ENCODE data around the gene FLT3LG.

The FLT3LG gene

DNA sequence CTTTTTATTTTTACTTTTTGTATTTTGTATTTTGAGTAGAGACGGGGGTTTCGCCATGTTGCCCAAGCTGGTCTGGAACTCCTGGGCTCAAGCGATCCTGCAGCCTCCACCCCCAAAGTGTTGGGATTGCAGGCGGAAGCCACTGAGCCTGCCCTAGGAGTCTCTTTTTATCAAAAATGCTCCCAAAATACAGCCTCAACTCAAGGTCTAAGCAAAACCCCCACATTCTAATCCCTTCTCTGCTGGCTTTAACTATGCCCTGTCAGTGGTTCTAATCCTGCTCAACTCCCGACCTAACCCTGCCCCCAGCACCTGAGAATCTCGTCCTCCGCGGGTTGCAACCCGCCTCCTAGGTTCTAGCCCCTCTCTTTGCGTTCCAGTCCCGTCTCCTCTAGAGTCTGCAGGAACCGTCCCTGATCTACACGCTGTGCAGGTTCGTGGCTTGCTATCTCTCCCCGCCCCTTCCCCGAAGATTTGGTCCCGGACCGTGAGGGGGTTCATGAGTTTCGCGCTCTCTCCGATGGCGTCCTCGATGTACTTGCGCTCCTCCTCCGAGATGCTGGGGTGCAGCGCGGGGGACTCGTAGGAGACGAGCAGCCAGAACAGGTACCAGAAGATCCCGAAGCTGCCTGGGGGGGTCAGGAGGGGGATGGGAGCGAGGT, 40.6 kb upstream of the FLT3LG start:
- DNase-seq (ENCODE audit: extremely low spot score): no peak
- TF ChIP-seq, protein P1, sequence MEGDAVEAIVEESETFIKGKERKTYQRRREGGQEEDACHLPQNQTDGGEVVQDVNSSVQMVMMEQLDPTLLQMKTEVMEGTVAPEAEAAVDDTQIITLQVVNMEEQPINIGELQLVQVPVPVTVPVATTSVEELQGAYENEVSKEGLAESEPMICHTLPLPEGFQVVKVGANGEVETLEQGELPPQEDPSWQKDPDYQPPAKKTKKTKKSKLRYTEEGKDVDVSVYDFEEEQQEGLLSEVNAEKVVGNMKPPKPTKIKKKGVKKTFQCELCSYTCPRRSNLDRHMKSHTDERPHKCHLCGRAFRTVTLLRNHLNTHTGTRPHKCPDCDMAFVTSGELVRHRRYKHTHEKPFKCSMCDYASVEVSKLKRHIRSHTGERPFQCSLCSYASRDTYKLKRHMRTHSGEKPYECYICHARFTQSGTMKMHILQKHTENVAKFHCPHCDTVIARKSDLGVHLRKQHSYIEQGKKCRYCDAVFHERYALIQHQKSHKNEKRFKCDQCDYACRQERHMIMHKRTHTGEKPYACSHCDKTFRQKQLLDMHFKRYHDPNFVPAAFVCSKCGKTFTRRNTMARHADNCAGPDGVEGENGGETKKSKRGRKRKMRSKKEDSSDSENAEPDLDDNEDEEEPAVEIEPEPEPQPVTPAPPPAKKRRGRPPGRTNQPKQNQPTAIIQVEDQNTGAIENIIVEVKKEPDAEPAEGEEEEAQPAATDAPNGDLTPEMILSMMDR (IDR thresholded peaks at IDR 0.05; ENCODE audit: control extremely low read depth, extremely low read depth, low read depth, missing control alignments): no peak
- ChIA-PET CTCF (interaction anchor here (0.7 kb wide), 1 partner anchor 40 kb away, joined by 3 read pairs; no protein-coding TSS in a partner anchor), POLR2A (no interaction called here)

DNA sequence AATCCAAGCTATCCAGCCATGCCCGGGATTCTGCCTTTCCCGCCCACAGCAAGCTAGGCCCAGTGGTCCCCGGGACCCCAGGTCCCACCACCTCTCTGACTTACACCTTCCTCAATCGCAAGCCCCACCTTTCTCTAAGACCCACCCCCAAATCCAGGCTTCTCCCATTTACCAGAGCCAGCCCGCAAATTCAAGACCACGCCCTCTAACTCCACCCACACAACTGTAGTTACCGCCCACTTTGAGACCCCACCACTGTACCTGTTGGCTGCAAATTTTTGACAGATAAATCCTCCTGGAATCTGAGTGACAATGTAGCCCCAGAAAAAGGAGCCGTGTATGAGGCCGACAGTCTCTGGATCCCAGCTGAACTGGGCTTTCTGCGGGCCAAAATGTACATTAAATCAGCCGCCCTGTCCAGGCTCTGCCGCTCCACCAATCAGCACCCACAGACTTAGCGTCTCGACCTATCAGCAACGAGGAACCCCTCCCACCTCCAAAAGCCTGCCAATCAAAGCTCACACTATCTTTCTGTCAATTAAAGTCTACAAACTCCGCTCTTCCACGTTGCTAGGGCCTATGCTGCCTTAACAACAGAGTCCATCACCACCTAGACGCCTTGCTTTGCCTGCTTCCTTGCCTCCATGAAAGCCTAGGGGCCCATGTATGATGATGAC, 39.0 kb upstream of the FLT3LG start:
- CTCF ChIA-PET: interaction anchor here (1.2 to 2.4 kb wide), 3 partner anchors 41 to 107 kb away, joined by 3 to 14 read pairs (median 4); no protein-coding TSS in a partner anchor
- POLR2A ChIA-PET: no interaction called here
- no peak for DNase-seq (ENCODE audit: extremely low spot score)

DNA sequence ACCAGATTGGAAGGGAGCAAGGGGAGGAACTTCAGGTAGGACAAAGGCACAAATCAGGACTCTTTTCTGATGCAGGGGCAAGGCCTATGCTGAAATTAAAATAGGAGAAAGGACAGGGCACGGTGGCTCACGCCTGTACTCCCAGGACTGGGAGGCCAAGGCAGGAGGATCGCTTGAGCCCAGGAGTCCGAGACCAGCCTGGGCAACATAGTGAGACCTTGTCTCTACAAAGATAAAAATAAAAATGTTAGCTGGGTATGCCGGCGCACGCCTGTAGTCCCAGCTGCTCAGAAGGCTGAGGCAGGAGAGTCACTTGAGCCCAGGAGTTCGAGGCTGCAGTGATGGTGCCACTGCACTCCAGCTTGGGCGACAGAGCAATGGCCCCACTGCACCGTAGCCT, 38.3 kb upstream of the FLT3LG start:
- TF ChIP-seq, protein P1 (IDR thresholded peaks at IDR 0.05; ENCODE audit: control extremely low read depth, extremely low read depth, low read depth, missing control alignments): no peak
- no peak for DNase-seq (ENCODE audit: extremely low spot score)
- POLR2A ChIA-PET: no interaction called here
- CTCF ChIA-PET: interaction anchor here (1.2 to 2.4 kb wide), 4 partner anchors 9 to 108 kb away, joined by 3 to 14 read pairs (median 4); no protein-coding TSS in a partner anchor

More for the DNA sequence above, 39.0 kb upstream of the FLT3LG start:
- TF ChIP-seq, protein P1 (IDR thresholded peaks at IDR 0.05; ENCODE audit: control extremely low read depth, extremely low read depth, low read depth, missing control alignments): no peak

DNA sequence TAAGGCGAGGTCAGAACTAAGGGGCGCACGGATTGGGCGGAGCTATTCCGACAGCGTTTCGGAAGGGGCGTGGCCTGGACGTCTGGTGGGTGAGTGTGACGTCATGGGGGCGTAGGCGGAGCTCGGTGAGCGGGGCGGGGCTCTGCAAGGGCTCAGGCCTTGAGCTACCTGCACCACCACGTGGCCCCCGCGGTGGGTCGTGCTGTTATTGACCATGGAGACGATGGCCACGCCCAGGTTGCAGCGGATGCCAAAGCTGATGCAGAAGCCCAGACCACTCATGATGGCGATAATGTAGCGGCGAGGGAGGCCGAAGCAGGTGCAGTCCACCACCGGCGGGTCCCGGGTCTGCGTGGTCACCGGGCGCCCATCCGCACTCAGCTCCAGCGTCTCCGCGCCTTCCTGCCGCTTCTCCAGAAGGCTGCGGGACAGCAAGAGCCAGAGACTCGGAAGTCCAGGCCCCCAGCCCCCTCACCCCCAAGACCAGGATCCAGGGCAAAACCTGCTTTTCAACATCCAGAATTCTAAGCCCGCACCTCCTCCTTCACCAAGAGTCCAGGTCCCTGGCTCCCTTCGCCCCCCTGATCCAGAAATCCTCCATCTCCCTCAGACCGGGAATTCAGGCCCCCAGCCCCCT, 37.5 kb upstream of the FLT3LG start:
- TF ChIP-seq, protein P1 (IDR thresholded peaks at IDR 0.05; ENCODE audit: control extremely low read depth, extremely low read depth, low read depth, missing control alignments): no peak
- ChIA-PET POLR2A (no interaction called here), CTCF (interaction anchor here (1.2 to 2.4 kb wide), 4 partner anchors 9 to 109 kb away, joined by 3 to 14 read pairs (median 4); no protein-coding TSS in a partner anchor)
- peak; percentile 49 for DNase-seq (ENCODE audit: extremely low spot score)

DNA sequence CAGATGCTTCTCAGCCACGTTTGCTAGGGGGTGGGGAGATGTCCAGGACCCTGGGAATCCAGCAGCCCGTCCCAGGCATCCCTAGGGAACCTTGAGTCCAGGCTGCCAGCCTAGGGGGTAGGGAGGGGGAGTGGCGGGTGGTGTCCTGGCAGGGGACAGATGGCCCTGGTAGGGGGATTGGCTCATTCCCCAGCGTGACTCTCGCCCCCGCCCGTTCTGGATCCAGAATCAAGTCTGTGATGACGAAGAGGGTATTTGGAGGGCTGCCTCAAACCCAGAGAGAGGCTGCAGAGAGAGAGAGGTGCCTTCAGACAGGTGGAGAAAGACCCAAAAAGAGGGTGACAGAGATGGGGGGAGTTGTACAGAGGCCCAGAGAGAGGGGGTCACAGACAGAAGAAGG, 36.8 kb upstream of the FLT3LG start:
- CTCF ChIA-PET: interaction anchor here (1.3 kb wide), 1 partner anchor 8 kb away, joined by 4 read pairs; no protein-coding TSS in a partner anchor
- DNase-seq (ENCODE audit: extremely low spot score): no peak
- TF ChIP-seq, protein P1 (IDR thresholded peaks at IDR 0.05; ENCODE audit: control extremely low read depth, extremely low read depth, low read depth, missing control alignments): no peak
- POLR2A ChIA-PET: no interaction called here

DNA sequence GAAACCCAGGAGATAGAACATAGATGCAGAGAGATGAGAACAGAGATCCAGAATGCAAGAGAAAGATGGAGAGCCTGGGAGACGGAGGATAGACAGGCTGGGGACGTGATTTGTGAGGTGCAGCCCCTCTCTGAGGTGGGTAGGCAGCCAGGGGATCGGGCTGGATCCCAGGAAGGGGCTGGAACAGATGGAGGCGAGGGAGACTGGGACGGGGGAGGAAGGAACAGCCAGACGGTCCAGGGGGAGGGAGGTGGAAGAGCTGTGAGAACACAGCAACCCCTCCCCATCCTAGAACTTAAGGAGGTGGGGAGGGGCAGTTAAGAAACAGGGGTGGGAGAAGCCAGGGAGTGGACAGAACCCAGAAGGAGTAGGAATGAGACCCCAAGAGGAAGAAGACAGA, 35.8 kb upstream of the FLT3LG start:
- CTCF ChIA-PET: no interaction called here
- TF ChIP-seq, protein P1 (IDR thresholded peaks at IDR 0.05; ENCODE audit: control extremely low read depth, extremely low read depth, low read depth, missing control alignments): no peak
- POLR2A ChIA-PET: no interaction called here
- no peak for DNase-seq (ENCODE audit: extremely low spot score)

Data from GM10248 (cell line).